RCC 7860 (cell line): ENCODE measurements around the gene ADAM23.
A peak's percentile ranks its signal among the peaks of the same experiment; 100 is the strongest.

Experiments
- DNase-seq: peaks from one replicate; pipeline ENCODE4 v3.0.0-alpha.2; 2015; ENCODE audit warnings: low spot score
- FAIRE-seq: peaks from 2 replicates; lab custom pipeline; 2012; peaks lifted over from hg19 to GRCh38; lab: Jason Lieb, UNC

ADAM23 gene

GRCh38 chr2:206494061-206494460, 50.7 kb downstream of the ADAM23 start:
- FAIRE-seq (no peak), DNase-seq (no peak)

DNA sequence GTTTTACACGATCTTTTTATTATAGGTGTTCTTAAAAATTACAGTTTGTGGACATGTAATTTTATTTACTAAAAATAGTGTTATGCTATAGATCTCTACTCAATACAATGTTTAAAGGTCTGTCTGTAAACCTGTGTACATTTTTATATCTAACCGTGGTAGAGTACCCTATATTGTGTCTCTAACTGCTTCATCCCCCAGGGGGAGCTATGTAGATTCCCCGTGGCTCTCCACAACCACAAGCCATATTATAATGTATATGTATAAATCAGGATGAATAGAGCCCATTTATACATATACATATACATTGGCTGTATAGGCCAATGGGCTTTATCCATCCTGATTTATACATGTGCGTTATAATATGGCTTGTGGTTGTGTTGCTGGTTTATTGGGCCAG, 59.4 kb downstream of the ADAM23 start:
- DNase-seq, result no peak
- FAIRE-seq, result no peak

- FAIRE-seq (no peak), DNase-seq (no peak)
These were observed 68.0 kb downstream of the ADAM23 start for GRCh38 chr2:206511283-206511682.

- DNase-seq (no peak), FAIRE-seq (no peak)
These were observed 69.7 kb downstream of the ADAM23 start for GRCh38 chr2:206512999-206513398.

DNA sequence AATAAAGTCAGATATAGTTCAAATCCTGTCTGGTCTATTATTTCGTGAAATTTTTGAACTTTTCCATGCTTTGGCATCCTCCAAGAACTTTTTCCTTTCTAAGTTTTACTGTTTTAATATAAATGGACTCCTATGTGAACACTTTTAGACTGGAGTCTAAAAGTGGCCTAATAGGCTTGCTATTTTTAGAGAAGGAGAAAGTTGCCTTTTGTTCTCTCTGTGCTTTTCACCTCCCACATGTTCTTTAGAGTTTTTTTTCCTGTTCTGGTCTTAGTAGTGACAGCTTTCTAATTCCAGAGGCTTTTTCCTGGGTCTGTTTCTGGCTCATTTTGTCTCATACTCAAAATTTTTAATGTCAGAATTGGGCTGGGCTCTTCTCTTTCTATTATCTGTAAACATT, 72.2 kb downstream of the ADAM23 start:
- FAIRE-seq (no peak), DNase-seq (no peak)

DNA sequence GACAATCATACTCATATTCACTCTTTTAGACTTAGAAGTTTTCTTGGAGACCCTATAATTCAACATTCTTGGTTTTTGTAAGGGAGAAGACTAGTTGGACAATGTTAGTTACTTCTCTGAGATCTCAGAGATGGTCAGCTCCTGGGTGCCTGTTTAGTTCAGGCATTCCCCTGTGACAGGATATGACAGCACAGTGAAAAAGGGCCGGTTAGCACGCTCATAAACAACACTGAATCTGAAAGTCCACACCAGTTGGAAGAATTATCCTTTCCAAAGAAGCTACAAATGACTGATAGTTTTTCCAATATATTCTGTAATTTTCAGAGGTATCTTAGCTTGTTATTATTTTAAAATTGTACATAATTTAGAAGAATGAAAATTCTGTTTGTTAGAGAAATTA, 75.7 kb downstream of the ADAM23 start:
- no peak for DNase-seq
- FAIRE-seq, result no peak

GRCh38 chr2:206520450-206520849, 77.1 kb downstream of the ADAM23 start:
- FAIRE-seq (no peak), DNase-seq (no peak)

DNA sequence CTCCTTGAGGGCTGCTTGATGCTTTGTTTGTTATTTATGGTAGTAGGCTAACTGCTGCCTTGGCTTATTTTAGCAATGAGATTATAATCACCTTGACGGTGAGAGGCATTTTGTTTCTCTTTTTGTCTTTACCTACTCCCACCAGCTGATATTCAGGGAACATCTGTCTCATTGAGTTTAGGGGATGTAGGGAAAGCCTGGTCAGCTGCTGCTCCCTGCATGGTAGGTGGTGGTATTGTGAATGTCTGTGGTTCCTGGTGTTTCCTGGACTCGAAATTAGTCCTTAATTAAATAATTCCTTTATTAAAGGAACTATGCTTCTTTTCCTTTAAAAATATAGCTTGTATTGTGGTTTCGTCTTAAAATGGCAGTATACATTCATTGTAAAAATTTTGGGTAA, 77.8 kb downstream of the ADAM23 start:
- DNase-seq, result no peak
- no peak for FAIRE-seq

DNA sequence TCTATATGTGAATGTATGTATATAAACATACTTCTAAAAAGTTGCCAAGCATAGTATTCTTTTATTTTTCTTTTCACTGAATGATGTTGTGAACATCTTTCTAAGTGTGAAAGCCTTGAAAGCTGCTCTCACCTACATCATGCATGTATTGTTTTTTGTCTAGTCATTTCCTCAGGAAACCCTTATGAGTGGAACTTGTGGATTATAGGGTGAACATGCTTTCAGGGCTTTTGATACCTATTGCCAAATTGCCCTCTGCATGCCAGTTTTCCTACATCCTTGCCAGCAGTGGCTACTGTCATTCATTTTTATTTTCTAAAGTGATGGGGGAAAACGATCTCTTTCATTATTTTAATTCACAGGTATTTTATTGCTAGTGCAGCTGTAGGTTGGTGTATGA, 78.3 kb downstream of the ADAM23 start:
- DNase-seq (no peak), FAIRE-seq (no peak)

DNA sequence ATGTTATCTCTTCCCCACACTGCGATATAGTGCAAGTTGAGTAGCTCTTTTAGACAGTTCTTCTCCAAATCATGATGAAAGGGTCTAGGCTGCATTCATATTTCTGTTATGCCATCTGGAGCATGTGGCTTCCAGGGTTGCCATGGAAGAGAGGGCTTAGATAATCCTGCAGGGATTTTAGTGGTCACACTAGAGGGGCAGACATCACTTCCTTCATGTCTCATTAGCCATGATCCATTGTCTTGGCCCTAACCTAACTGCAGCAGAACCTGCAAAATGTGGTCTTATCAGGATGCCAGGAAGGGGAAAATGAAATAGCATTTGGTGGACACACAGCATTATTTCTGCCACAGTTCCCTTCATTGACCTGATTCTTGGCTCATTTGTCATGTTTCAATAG, 83.1 kb downstream of the ADAM23 start:
- no peak for FAIRE-seq

DNA sequence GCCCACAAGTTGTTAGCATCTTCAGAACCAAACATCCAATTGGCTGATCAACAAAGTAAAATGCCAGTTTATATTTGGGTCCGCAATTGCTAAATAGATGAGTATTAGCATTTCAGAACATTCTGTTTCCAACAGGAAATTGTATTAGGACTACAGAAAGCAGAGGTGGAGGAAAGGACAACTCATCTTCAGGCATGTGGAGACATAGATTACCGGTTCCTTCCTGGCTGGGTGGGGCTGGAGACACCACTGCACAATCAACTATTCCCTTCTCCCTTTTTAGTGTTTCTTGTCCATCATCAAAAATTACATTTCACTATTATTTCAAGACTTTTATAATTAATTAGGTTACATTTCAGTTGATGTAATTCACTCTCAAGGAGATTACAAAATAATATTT, 83.8 kb downstream of the ADAM23 start:
- DNase-seq, result no peak
- FAIRE-seq, result no peak

More for the DNA sequence above, 83.1 kb downstream of the ADAM23 start:
- DNase-seq, result no peak

- no peak for FAIRE-seq
- DNase-seq, result no peak
These were observed 87.4 kb downstream of the ADAM23 start for GRCh38 chr2:206530727-206531126.

DNA sequence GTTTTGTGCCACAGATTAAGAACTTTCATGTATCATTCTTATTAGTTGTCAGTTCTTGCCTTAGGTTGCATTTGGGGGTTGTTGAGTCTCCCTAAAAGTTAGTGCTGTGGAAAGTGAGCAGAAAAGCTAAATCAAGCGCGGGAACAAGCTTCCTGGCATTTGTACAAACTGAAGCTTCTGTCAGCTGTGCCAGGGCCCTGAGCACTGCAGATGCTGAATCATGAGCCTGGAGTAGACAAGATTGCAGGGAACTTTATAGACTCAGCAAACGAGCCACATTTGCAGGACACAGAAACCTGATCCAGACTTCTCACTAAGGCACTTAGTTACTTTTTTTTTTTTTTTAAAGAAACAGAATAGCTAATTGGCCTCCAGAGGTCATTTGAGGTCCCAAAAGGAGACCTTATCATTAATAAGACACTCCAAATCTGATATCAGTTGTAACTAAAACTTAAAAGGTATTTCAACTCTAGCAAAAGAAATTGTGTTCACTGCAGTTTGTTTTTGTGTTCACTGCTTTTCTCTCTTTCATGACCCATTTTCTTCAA, 88.7 kb downstream of the ADAM23 start:
- no peak for DNase-seq
- no peak for FAIRE-seq

- DNase-seq, result no peak
- no peak for FAIRE-seq
These were observed 90.6 kb downstream of the ADAM23 start for GRCh38 chr2:206533977-206534376.

DNA sequence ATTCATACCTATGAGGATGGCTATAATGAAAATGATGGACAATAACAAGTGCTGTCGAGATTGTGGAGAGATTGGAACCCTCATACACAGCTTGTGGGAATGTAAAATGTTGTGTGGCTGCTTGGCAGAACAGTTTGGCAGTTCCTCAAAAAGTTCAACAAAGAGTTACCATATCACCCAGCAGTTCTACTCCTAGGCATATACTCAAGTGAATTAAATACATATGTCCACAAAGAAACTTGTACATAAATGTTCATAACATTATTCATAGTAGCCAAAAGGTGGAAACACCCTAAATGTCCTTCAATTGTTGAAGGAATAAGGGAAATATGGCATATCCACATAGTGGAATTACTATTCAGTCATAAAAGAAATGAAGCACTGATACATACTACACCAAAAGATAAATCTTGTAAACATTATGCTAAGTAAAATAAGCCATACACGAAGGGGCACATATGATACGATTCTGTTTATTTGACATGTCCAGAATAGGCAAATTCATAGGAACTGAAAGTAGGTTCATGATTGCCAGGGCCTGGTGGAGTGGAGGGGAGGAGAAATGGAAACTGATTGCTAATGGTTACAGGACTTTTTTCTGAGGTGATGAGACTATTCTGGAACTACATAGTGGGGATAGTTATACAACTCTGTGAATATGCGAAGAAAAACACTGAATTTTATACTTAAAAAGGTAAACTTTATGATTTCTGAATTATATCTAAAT, 92.1 kb downstream of the ADAM23 start:
- no peak for FAIRE-seq
- DNase-seq, result no peak

- no peak for DNase-seq
- FAIRE-seq, result no peak
These were observed 97.4 kb downstream of the ADAM23 start for GRCh38 chr2:206540757-206541156.

- no peak for FAIRE-seq
- no peak for DNase-seq
These were observed 99.7 kb downstream of the ADAM23 start for GRCh38 chr2:206543073-206543472.

- FAIRE-seq, result no peak
- DNase-seq, result no peak
These were observed 105.1 kb downstream of the ADAM23 start for GRCh38 chr2:206548383-206548782.

GRCh38 chr2:206555721-206556120, 112.4 kb downstream of the ADAM23 start:
- DNase-seq, result no peak
- FAIRE-seq, result no peak

- DNase-seq (peak; percentile 23), FAIRE-seq (peak; percentile 74)
These were observed 113.1 kb downstream of the ADAM23 start for GRCh38 chr2:206556357-206556949.

GRCh38 chr2:206557321-206557720, 114.0 kb downstream of the ADAM23 start:
- FAIRE-seq, result no peak

GRCh38 chr2:206558492-206558891, 115.2 kb downstream of the ADAM23 start:
- DNase-seq, result no peak
- no peak for FAIRE-seq

More at GRCh38 chr2:206557321-206557720, 114.0 kb downstream of the ADAM23 start:
- no peak for DNase-seq
